ENCODE results near the gene MAP3K6.

GRCh38 chr1:27327964-27328363 is 38.8 kb downstream of the MAP3K6 start:
- TF ChIP-seq POLR2A (IDR thresholded peaks at IDR 0.05), result no peak
- no peak for TF ChIP-seq CTCF (IDR thresholded peaks at IDR 0.05)
